ENCODE measurements around the gene NLRP9.
"Not testable (repeated sequence)": the region's sequence is repeated elsewhere in the genome, so short reads cannot be mapped to it uniquely, and the experiment has no call there.

The NLRP9 gene

DNA sequence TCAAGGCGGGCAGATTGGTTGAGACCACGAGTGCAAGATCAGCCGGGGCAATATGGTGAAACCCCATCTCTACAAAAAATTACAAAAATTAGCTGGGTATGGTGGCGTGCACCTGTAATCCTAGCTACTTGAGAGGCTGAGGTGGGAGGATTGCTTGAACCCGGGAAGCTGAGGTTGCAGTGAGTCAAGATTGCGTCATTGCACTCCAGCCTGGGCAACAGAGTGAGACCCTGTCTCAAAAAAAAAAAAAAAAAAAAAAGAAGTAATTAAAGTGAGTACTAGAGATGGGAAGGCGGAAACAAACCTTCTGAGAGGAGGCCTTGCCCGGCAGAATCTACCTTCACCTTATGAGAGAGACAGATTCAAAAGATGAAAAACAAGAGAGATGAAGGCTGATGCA, 14.7 kb downstream of the NLRP9 start:
- Histone ChIP-seq H3K4me1 (ENCODE audit: control insufficient read depth, insufficient read depth, low read length) (no peaks in the 10 kb centered on the region), H3K9ac (ENCODE audit: low read depth, low read length) (no peak overlapping the region), H3K27me3 (ENCODE audit: control insufficient read depth, insufficient read depth, low read length) (no peaks in the 10 kb centered on the region), H3K27ac (ENCODE audit: low read depth, low read length) (no peak overlapping the region), H3K9me3 (ENCODE audit: control insufficient read depth, insufficient read depth, low read length) (peaks cover 88% of the 10 kb centered on the region), H3K4me3 (ENCODE audit: low read depth, low read length) (no peak overlapping the region), H3K36me3 (ENCODE audit: control insufficient read depth, insufficient read depth, low read length) (no peaks in the 10 kb centered on the region)

DNA sequence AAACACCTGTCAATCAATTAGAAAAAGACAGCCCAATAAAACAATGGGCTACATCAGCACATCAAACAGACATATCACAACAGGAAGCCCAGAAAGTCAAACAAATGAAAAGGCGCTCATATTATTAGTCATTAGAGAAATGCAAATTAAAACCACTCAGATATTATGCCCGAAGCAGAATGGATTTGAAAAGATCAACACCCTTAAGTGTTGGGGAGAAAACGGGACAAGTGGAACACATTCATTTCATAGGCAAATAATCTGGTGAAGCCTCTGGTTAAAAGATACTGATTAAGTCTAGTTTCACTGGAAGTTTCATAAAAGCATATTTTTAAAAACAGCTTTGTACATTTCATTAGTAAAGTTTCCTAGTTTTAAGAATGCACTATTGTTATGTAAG, 17.4 kb downstream of the NLRP9 start:
- H3K27me3 ChIP-seq (ENCODE audit: control insufficient read depth, insufficient read depth, low read length), result no peaks in the 10 kb centered on the region
- H3K36me3 ChIP-seq (ENCODE audit: control insufficient read depth, insufficient read depth, low read length), result no peaks in the 10 kb centered on the region
- H3K27ac ChIP-seq (ENCODE audit: low read depth, low read length), result no peak overlapping the region
- peaks cover 82% of the 10 kb centered on the region for H3K9me3 ChIP-seq (ENCODE audit: control insufficient read depth, insufficient read depth, low read length)
- H3K9ac ChIP-seq (ENCODE audit: low read depth, low read length), result no peak overlapping the region
- H3K4me3 ChIP-seq (ENCODE audit: low read depth, low read length), result no peak overlapping the region
- no peaks in the 10 kb centered on the region for H3K4me1 ChIP-seq (ENCODE audit: control insufficient read depth, insufficient read depth, low read length)

DNA sequence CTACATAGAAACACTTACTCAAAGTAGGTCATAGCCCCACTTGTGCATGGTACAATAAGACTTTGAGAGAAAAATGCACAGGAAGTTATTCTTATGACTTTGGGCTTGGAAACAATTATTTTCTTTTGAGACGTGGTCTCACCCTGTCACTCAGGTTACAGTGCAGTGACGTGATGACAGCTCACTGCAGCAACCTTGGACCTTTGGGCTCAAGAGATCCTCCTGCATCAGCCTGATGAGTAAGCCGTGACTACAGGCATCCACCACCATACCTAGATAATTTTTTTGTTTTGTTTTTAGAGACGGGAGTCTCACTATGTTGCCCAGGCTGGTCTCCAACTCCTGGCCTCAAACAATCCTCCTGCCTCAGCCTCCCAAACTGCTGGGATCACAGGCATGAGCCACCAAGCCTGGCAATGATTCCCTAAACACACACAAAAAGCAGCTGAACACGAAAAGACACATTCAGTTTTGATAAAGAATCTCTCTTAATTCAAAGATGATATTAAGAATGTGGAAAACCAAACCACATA, 17.9 kb downstream of the NLRP9 start:
- Histone ChIP-seq H3K27ac (ENCODE audit: low read depth, low read length) (no peak overlapping the region), H3K9ac (ENCODE audit: low read depth, low read length) (no peak overlapping the region), H3K9me3 (ENCODE audit: control insufficient read depth, insufficient read depth, low read length) (peaks cover 83% of the 10 kb centered on the region), H3K4me1 (ENCODE audit: control insufficient read depth, insufficient read depth, low read length) (no peaks in the 10 kb centered on the region), H3K4me3 (ENCODE audit: low read depth, low read length) (no peak overlapping the region), H3K27me3 (ENCODE audit: control insufficient read depth, insufficient read depth, low read length) (no peaks in the 10 kb centered on the region), H3K36me3 (ENCODE audit: control insufficient read depth, insufficient read depth, low read length) (no peaks in the 10 kb centered on the region)

DNA sequence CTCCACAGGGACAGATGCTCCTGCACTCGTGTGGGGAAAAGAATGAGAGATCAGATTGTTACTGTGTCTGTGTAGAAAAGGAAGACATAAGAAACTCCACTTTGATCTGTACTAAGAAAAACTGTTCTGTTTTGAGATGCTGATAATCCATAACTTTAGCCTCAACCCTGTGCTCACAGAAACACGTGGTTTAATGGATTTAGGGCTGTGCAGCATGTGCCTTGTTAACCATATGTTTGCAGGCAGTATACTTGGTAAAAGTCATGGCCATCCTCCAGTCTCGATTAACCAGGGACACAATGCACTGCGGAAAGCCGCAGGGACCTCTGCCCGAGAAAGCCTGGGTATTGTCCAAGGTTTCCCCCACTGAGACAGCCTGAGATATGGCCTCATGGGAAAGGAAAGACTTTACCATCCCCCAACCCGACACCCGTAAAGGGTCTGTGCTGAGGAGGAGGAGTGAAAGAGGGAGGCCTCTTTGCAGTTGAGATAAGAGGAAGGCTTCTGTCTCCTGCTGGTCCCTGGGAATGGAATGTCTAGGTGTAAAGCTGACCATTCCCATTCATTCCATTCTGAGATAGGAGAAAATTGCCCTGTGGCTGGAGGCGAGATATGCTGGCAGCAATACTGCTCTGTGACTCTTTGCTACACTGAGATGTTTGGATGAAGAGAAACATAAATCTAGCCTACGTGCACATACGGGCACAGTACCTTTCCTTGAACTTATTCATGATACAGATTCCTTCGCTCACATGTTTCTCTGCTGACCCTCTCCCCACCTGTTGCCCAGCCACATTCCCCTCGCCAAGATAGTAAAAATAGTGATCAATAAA, 20.1 kb downstream of the NLRP9 start:
- not testable (repeated sequence) for H3K4me1 ChIP-seq (ENCODE audit: control insufficient read depth, insufficient read depth, low read length); H3K9ac ChIP-seq (ENCODE audit: low read depth, low read length); H3K27me3 ChIP-seq (ENCODE audit: control insufficient read depth, insufficient read depth, low read length); H3K4me3 ChIP-seq (ENCODE audit: low read depth, low read length); H3K36me3 ChIP-seq (ENCODE audit: control insufficient read depth, insufficient read depth, low read length); H3K27ac ChIP-seq (ENCODE audit: low read depth, low read length)
- peaks cover 82% of the 10 kb centered on the region for H3K9me3 ChIP-seq (ENCODE audit: control insufficient read depth, insufficient read depth, low read length)

DNA sequence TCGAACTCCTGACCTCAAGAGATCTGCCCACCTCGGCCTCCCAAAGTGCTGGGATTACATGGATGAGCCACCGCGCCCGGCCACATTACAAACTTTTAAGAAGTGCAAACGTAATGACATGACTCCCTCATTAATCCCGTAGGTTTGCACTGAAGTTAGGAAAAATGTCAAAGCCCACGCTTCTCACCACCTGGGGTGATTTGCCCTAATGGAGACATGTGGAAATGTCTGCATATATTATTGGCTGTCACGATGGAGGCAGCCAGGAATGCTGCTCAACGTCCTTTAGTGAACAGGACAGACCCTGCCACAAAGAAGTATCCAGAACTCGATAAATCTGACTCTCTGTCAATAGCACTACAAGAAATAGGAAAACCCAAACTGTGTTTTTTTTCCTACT, 21.0 kb downstream of the NLRP9 start:
- no peaks in the 10 kb centered on the region for H3K4me1 ChIP-seq (ENCODE audit: control insufficient read depth, insufficient read depth, low read length)
- no peaks in the 10 kb centered on the region for H3K27me3 ChIP-seq (ENCODE audit: control insufficient read depth, insufficient read depth, low read length)
- H3K9me3 ChIP-seq (ENCODE audit: control insufficient read depth, insufficient read depth, low read length), result peaks cover 82% of the 10 kb centered on the region
- no peak overlapping the region for H3K4me3 ChIP-seq (ENCODE audit: low read depth, low read length)
- no peaks in the 10 kb centered on the region for H3K36me3 ChIP-seq (ENCODE audit: control insufficient read depth, insufficient read depth, low read length)
- H3K9ac ChIP-seq (ENCODE audit: low read depth, low read length), result no peak overlapping the region
- H3K27ac ChIP-seq (ENCODE audit: low read depth, low read length), result no peak overlapping the region

DNA sequence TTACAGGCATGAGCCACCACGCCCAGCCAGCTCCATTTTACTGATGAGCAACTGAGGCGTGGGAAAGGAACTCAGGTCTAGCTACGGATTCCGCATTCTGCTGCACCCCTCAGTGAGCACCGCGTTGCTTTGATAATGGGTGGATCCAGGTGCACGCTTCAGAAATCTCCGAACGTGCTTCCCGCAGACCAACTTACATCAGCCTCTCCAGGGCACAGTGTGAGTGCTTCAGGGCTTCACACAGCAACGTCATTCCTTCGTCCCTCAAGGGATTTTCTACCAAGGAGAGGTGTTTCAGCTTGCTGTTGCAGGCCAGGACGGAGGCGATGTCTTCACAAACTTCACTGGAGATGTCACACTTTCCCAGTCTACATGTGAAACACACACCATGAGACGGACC, 21.7 kb downstream of the NLRP9 start:
- Histone ChIP-seq H3K9me3 (ENCODE audit: control insufficient read depth, insufficient read depth, low read length) (peaks cover 82% of the 10 kb centered on the region), H3K27me3 (ENCODE audit: control insufficient read depth, insufficient read depth, low read length) (no peaks in the 10 kb centered on the region), H3K36me3 (ENCODE audit: control insufficient read depth, insufficient read depth, low read length) (no peaks in the 10 kb centered on the region)

DNA sequence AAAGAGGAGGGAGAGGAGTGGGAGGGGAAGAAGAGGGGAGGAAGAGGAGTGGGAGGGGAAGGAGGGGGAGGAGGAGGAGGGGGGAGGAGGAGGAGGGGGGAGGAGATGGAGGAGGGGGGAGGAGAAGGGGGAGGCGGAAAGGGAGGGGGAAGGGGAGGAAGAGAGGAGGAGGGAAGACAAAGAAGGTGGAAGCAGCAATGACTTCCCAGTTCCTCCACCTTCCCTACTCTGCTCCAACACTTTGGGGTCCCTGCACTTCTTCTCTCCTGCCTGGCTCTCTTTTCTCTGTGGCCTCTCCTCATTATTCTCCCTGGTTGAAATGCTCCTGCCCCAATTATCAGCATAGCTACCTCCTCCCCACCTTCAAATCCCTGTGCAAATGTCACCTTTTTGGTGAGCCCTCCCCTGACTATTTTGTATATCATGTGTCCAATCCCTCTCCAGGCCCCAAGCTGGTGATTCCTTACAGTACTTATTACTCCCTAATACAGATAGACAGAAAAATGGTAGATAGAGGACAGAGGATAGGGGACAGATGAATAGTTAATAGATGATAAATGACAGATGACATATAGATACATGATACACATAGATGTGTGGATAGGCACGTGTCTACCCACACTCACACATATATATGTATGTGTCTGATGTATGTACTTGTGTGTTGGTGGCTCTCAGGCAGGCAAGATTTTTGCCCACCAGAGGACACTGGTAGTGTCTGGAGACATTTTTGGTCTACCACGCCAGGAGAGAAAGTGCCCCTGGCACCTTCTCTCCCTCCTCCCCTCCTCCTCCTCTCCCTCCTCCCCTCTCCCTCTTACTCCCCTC, 25.2 kb downstream of the NLRP9 start:
- Histone ChIP-seq H3K9me3 (ENCODE audit: control insufficient read depth, insufficient read depth, low read length) (peaks cover 59% of the 10 kb centered on the region), H3K4me1 (ENCODE audit: control insufficient read depth, insufficient read depth, low read length) (no peaks in the 10 kb centered on the region)

More for the DNA sequence above, 21.7 kb downstream of the NLRP9 start:
- H3K9ac ChIP-seq (ENCODE audit: low read depth, low read length), result no peak overlapping the region
- no peak overlapping the region for H3K27ac ChIP-seq (ENCODE audit: low read depth, low read length)
- no peak overlapping the region for H3K4me3 ChIP-seq (ENCODE audit: low read depth, low read length)
- no peaks in the 10 kb centered on the region for H3K4me1 ChIP-seq (ENCODE audit: control insufficient read depth, insufficient read depth, low read length)

DNA sequence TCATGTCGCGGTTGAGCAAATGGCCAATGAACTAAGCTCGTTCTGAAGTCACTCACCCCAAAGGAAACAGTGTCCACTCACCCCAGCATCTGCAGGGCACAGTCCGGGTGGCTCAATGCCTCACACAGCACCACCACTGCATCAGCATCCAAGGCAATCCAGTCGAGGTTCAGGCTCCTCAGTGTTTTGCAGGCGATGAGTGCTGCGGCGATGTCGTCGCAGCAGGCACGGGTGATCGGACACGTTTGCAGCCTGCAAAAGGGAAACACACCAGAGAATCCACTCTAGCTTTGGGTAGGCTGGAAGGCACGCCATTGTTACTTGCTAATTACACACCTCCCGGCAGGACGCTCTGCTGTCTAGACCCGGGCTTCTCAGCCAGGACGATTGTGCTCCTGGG, 26.5 kb downstream of the NLRP9 start:
- Histone ChIP-seq H3K36me3 (ENCODE audit: control insufficient read depth, insufficient read depth, low read length) (no peaks in the 10 kb centered on the region), H3K27ac (ENCODE audit: low read depth, low read length) (no peak overlapping the region), H3K27me3 (ENCODE audit: control insufficient read depth, insufficient read depth, low read length) (no peaks in the 10 kb centered on the region), H3K9ac (ENCODE audit: low read depth, low read length) (no peak overlapping the region), H3K4me1 (ENCODE audit: control insufficient read depth, insufficient read depth, low read length) (no peaks in the 10 kb centered on the region), H3K9me3 (ENCODE audit: control insufficient read depth, insufficient read depth, low read length) (peaks cover 48% of the 10 kb centered on the region), H3K4me3 (ENCODE audit: low read depth, low read length) (no peak overlapping the region)

More for the DNA sequence above, 25.2 kb downstream of the NLRP9 start:
- Histone ChIP-seq H3K4me3 (ENCODE audit: low read depth, low read length) (no peak overlapping the region), H3K27ac (ENCODE audit: low read depth, low read length) (no peak overlapping the region), H3K27me3 (ENCODE audit: control insufficient read depth, insufficient read depth, low read length) (no peaks in the 10 kb centered on the region), H3K9ac (ENCODE audit: low read depth, low read length) (no peak overlapping the region), H3K36me3 (ENCODE audit: control insufficient read depth, insufficient read depth, low read length) (no peaks in the 10 kb centered on the region)

DNA sequence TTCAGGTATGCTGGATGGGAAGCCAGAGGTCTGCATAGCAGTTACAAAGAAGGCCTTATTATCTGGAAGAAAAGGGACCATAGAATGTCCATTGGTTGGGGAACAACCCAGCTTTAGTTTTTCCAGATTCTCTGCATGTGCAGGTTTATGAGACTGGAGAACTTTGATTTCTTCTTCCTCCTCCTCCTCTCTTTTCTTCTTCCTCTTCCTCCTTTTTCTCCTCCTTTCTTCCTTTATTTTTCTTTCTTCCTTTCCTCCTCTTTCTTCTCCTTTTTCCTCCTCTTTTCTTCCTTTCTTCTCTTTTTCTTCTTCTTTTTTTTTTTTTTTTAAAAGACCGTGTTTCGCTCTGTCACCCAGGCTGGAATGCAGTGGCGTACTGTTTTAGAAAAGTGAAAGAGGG, 32.2 kb downstream of the NLRP9 start:
- Histone ChIP-seq H3K9ac (ENCODE audit: low read depth, low read length) (no peak overlapping the region), H3K27me3 (ENCODE audit: control insufficient read depth, insufficient read depth, low read length) (no peaks in the 10 kb centered on the region), H3K4me3 (ENCODE audit: low read depth, low read length) (no peak overlapping the region), H3K9me3 (ENCODE audit: control insufficient read depth, insufficient read depth, low read length) (peaks cover 16% of the 10 kb centered on the region), H3K4me1 (ENCODE audit: control insufficient read depth, insufficient read depth, low read length) (no peaks in the 10 kb centered on the region), H3K36me3 (ENCODE audit: control insufficient read depth, insufficient read depth, low read length) (no peaks in the 10 kb centered on the region), H3K27ac (ENCODE audit: low read depth, low read length) (no peak overlapping the region)

DNA sequence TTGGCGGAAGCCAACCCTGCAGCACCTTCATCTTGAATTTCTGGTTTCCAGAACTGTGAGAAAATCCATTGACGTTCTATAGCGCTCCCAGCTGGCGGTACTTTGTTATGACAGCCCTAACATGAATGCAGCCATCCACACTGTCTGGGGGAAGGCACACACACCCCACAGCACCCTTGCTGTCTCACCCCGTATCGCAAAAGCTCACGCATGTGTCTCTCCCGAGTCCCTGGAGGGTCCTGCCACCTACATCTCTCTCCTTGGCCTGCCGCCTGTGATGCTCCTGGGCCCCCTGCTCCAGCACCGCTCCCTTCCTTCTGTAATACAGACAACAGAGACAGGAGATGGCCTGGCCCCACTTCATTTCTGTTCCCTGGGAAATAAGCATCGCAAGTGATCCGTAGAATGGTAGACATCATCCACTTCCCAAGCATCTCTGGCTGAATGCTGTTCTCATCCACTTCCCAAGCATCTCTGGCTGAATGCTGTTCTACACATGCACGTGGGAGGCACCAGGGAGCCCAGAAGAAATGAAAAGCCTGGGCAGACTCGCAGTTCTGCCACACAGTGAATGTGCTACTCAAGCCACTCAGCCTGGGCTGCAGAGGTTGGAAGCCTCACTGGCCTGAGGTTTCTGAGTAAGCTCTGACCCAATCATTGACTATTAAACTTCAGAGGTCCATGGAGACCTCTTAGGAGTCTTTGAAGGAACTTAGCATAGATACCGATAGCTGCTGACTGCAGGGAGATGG, 33.5 kb downstream of the NLRP9 start:
- no peak overlapping the region for H3K27ac ChIP-seq (ENCODE audit: low read depth, low read length)
- no peaks in the 10 kb centered on the region for H3K27me3 ChIP-seq (ENCODE audit: control insufficient read depth, insufficient read depth, low read length)
- H3K4me1 ChIP-seq (ENCODE audit: control insufficient read depth, insufficient read depth, low read length), result no peaks in the 10 kb centered on the region
- no peak overlapping the region for H3K9ac ChIP-seq (ENCODE audit: low read depth, low read length)
- H3K36me3 ChIP-seq (ENCODE audit: control insufficient read depth, insufficient read depth, low read length), result no peaks in the 10 kb centered on the region; the same call in 1 of the 2 replicates
- peaks cover 16% of the 10 kb centered on the region for H3K9me3 ChIP-seq (ENCODE audit: control insufficient read depth, insufficient read depth, low read length)
- H3K4me3 ChIP-seq (ENCODE audit: low read depth, low read length), result no peak overlapping the region
